HepG2 (cell line): ENCODE data around the gene RAB15.

ENCODE experiments used
- CTCF ChIP-seq: sonication (generic); formaldehyde crosslinking; IDR thresholded peaks from 2 replicates; pipeline ENCODE4 v1.5.0; 2020; ENCODE audit warnings: mild to moderate bottlenecking, missing genetic modification reagents, moderate library complexity
- RNF2 ChIP-seq: fragments of 450-650 bp; conservative IDR thresholded peaks from 2 replicates; pipeline ENCODE4 v1.6.1; 2016; ENCODE audit warnings: low read depth
- USF2 ChIP-seq, 2 experiments: sonication (generic) in 1 of 2; formaldehyde crosslinking in 1 of 2; IDR thresholded peaks; 2 replicates each; pipeline versions ENCODE4 v1.5.1 to v1.6.1; 2011 to 2020; ENCODE audit warnings: borderline replicate concordance in 1 of 2, low read depth in 1 of 2, low read length in 1 of 2, mild to moderate bottlenecking in 1 of 2, missing genetic modification reagents in 1 of 2, moderate library complexity in 1 of 2
- ZBTB21 ChIP-seq: sonication (generic); formaldehyde crosslinking; IDR thresholded peaks from 2 replicates; pipeline ENCODE4 v1.4.0; 2020; ENCODE audit warnings: missing genetic modification reagents
- ZNF703 ChIP-seq: sonication (generic); formaldehyde crosslinking; IDR thresholded peaks from 2 replicates; pipeline ENCODE4 v1.5.1; 2020; ENCODE audit warnings: missing genetic modification reagents, mild to moderate bottlenecking, moderate library complexity, borderline replicate concordance

GRCh38 chr14:64951291-64951690 lies 20.8 kb downstream of the RAB15 start:
- TF ChIP-seq ZBTB21 (CRISPR knock-in tag): no peak
- no peak for TF ChIP-seq USF2 (IDR thresholded peaks at IDR 0.05; ENCODE audit: low read depth, low read length)
- TF ChIP-seq USF2 (CRISPR knock-in tag; IDR thresholded peaks at IDR 0.05; ENCODE audit: borderline replicate concordance): no peak
- TF ChIP-seq CTCF (CRISPR knock-in tag): no peak
- TF ChIP-seq RNF2: no peak
- TF ChIP-seq ZNF703 (CRISPR knock-in tag): no peak
